Stimulated activated CD8-positive, alpha-beta memory T cell treated with anti-CD3 and anti-CD28 coated beads, Interleukin-12 subunit alpha, Interleukin-12 subunit beta, amount 100 ng/mL, for 1 hour (primary cell): ENCODE data around the gene NEK8.
A peak's percentile ranks its signal among the peaks of the same experiment; 100 is the strongest.
"Not testable (repeated sequence)": the region's sequence is repeated elsewhere in the genome, so short reads cannot be mapped to it uniquely, and the experiment has no call there.

ENCODE experiments used
- DNase-seq: peaks from one replicate; pipeline ENCODE4 v3.0.0-alpha.2; 2020; ENCODE audit warnings: low read depth

The NEK8 gene

DNA sequence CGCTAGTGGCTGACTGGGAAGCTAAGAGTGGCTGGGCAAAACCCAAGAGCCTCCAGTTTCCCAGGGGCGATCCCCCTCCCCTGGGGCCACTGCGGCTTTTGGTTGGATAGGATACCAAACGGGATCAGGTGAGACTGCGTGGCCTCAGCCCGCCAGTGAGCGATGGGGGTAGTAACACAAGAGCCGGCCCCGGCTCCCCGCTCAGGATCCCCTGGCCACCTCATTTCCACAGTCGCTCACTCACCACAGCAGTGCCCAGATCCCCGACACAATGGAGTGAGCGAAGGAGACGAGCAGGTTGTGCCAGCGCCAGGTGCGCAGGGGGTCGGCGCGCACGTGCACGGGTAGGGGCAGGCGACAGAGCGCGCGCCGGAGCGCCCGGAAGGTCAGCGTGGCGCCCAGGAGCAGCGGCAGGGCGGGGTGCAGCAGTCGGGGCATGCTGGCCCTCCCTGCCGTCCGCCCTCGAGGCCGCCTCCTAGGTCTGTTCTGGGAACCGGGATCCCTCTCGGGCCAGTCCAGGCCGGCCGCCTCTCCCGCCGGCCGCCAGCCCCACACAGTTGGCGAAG lies 2.8 kb upstream of the NEK8 start:
- no peak for DNase-seq

DNA sequence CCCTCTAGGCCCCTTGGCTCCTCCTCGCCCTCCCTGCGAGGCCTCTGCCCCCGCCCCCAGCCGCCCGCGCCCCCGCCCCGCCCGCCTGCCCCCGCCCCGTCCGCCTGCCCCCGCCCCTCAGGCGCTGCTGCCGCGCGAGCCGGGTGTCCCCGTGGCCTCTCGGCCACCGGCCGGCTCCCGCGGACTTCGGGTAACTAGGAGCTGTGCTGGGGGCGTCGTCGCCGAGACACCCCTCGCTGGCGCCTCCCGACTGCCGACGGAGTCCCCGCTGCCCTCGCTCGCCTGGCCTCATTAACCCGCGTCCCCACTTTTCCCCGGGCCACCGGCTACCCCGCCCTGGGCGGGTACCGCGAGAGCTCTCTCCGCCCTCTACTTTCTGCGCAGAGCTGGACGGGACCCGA lies 2.4 kb upstream of the NEK8 start, which contains the start of gene TLCD1:
TSS of gene TLCD1 (minus strand) at position 8 of the 401 bp plus-strand sequence. CDS start 136 bp downstream, outside the sequence.
- peak; percentile 52 for DNase-seq

DNA sequence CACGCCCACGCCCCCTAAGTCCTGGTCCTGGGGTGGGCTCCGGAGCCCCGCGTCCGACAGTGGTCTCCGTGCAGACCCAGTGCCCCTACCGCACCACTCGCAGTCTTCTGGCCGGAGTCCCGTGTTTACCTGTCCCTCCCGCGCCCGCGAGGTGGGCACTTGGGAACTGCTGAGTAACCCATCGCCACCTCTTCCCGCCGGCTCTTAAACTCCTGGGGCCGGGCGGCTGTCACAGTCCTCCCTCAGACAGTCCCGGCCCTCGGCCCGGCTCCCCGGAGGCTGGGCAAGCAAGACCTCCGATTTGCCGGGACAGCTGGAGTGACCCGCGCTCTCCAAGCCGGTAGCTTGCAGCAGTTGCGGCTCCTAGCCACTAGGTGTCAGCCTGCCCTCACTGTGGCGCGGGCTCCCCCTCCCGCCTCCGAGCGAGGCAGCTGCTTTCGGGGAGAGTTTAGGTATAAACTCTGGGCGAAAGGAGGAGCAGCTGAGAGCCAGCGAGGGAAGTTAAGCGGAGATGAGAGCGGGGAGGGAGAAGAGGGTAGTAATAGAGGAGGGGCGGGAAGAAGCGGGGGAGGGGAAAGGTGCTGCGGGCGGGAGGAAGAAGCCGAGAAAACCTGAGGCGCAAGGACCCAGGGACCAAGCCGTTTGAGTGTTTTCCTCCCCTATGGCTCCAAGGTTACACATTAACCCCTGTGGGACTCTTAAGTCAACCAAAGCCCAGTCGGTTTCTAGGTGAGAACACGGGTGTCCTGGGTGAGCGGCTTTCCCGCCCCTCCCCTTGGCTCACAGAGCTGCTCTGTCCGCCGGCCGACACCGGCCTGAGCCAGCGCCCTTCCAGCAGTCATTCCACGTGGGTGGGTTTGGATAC lies 1.7 kb upstream of the NEK8 start:
- peak; percentile 85 for DNase-seq

DNA sequence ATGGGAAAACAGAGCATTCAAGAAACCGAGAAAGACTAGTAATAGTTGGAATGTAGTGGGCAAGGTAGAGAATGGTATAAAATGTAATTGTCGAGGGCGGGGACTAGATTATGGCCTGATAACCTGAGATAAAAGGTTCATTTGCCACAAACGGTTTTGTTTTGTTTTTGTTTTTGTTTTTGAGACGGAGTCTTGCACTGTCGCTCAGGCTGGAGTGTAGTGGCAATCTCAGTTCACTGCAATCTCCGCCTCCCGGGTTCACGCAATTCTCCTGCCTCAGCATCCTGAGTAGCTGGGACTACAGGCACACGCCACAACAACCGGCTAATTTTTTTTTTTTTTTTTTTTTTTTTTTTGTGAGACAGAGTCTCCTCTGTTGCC lies 1.4 kb downstream of the NEK8 start:
- DNase-seq, result no peak

DNA sequence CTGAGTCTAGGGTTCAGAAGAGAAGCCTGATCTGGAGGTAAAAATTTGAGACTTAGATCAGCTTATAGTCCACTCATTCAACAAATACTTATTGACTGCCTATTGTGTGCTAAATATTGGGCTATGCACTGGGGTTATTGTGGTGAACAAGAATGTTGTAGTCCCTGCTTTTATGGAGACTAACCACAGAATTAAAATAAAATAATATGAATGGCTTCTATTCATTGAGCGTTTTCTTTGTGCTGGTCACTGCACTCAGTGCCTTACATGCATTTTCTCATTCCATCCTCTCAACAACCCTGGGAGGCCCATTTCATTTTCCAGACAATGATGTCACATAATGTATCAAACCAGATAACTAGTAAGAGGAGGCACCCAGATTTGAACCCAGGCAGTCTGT lies 4.8 kb downstream of the NEK8 start:
- DNase-seq, result no peak

DNA sequence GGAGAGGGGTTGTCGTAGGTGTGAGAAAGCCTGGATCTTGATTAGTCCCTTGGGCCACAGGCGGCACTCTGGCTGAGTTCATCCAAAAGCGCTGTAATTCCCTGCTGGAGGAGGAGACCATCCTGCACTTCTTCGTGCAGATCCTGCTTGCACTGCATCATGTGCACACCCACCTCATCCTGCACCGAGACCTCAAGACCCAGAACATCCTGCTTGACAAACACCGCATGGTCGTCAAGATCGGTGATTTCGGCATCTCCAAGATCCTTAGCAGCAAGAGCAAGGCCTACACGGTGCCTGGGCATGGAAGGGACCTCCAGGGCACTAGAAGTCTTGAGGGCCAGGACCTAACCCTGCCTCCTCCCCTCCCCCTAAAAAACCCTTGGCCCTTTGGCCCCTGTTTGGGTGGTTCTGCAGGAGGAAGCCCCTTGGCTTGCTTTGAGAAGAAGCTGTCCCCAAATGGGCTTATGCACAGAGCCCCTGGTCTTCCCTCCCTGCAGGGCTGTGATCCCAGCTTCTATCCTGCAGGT lies 6.2 kb downstream of the NEK8 start:
- no peak for DNase-seq

DNA sequence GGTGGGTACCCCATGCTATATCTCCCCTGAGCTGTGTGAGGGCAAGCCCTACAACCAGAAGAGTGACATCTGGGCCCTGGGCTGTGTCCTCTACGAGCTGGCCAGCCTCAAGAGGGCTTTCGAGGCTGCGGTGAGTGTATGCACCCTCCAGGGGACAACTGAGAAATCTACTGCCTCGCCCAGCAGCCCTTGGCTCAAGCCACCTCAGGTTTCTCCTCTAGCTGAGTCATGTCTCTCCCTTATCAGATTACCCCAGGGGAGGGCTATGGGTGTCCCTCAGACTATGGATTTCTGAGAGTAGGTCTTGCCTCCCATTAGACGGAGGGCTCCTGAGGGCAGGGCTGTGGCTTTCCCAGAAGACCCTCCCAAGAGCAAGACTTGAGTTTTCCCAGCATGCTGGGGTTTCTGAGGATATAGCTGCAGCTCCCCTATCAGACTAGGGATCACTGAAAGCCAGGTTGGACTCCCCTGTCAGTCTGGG lies 6.7 kb downstream of the NEK8 start:
- no peak for DNase-seq

DNA sequence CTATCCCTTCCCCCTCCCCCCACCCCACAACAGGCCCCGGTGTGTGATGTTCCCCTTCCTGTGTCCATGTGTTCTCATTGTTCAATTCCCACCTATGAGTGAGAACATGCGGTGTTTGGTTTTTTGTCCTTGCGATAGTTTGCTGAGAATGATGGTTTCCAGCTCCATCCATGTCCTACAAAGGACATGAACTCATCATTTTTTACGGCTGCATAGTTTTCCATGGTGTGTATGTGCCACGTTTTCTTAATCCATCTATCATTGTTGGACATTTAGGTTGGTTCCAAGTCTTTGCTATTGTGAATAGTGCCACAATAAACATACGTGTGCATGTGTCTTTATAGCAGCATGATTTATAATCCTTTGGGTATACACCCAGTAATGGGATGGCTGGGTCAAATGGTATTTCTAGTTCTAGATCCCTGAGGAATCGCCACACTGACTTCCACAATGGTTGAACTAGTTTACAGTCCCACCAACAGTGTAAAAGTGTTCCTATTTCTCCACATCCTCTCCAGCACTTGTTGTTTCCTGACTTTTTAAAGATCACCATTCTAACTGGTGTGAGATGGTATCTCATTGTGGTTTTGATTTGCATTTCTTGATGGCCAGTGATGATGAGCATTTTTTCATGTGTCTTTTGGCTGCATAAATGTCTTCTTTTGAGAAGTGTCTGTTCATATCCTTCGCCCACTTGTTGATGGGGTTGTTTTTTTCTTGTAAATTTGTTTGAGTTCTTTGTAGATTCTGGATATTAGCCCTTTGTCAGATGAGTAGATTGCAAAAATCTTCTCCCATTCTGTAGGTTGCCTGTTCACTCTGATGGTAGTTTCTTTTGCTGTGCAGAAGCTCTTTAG lies 7.6 kb downstream of the NEK8 start:
- not testable (repeated sequence) for DNase-seq

DNA sequence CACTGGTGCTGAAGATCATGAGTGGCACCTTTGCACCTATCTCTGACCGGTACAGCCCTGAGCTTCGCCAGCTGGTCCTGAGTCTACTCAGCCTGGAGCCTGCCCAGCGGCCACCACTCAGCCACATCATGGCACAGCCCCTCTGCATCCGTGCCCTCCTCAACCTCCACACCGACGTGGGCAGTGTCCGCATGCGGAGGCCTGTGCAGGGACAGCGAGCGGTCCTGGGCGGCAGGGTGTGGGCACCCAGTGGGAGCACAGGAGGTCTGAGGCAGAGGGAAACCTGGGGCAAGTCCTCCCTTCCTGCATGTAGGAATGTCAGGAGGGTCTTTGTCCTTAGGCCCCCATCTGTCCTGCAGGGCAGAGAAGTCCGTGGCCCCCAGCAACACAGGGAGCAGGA lies 8.7 kb downstream of the NEK8 start:
- DNase-seq, result no peak

DNA sequence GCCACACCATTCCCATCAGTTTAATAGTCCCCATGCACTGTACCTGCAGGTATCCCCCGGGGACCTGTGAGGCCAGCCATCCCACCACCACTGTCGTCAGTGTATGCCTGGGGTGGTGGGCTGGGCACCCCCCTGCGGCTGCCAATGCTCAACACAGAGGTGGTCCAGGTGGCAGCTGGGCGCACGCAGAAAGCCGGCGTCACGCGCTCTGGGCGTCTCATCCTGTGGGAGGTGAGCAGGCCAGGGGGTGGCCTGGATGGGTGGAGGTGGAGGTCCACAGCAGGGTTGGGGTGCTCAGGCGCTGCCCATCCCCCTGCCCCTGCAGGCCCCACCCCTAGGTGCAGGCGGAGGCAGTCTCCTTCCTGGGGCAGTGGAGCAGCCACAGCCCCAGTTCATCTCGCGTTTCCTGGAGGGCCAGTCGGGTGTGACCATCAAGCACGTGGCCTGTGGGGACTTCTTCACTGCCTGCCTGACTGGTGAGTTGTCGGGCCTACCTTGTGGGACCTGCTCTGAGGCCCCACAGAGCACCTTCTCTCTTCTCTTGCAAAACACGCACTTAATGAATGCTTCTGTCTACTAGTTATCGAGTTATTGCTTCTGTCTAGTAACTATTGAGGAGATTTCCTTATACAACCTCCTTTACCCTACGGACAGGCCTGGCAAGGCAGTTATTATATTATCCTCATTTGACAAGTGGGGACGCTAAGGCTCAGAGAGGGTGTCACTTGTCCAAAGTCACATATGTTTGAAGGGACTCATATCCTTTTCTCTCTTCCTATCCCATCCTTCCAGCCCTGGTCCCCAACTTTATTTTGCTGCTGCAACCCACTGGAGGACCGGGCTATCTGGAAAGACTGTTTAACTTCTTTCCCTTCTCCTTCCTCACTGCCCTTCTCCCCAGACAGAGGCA lies 9.4 kb downstream of the NEK8 start:
- DNase-seq, result no peak

DNA sequence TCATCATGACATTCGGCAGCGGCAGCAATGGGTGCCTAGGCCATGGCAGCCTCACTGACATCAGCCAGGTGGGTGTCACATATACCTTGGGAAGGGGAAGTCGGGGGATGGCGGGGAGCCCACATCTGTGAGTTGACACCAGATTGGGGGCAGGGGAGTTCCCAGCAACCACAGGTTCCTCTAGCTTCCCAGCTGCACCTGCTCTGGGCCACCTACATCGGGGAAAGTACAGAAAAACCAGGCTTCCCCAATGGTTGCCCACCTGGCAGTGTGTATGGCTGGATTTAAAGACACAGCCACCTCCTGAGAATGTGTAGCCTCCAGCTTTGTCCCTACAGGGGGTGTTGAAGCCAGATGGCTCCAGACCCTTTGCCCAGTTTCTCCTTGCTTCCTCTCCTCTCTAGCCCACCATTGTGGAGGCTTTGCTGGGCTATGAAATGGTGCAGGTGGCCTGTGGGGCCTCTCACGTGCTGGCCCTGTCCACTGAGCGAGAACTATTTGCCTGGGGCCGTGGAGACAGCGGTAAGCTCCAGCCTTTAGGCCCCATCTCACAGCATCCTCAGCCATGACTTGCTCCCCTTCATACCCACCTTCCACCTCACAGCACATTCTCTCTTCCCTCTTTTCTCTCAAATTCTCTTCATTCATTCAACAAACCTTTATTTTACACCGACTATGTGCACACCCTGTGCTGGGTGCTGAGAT lies 10.2 kb downstream of the NEK8 start:
- no peak for DNase-seq

DNA sequence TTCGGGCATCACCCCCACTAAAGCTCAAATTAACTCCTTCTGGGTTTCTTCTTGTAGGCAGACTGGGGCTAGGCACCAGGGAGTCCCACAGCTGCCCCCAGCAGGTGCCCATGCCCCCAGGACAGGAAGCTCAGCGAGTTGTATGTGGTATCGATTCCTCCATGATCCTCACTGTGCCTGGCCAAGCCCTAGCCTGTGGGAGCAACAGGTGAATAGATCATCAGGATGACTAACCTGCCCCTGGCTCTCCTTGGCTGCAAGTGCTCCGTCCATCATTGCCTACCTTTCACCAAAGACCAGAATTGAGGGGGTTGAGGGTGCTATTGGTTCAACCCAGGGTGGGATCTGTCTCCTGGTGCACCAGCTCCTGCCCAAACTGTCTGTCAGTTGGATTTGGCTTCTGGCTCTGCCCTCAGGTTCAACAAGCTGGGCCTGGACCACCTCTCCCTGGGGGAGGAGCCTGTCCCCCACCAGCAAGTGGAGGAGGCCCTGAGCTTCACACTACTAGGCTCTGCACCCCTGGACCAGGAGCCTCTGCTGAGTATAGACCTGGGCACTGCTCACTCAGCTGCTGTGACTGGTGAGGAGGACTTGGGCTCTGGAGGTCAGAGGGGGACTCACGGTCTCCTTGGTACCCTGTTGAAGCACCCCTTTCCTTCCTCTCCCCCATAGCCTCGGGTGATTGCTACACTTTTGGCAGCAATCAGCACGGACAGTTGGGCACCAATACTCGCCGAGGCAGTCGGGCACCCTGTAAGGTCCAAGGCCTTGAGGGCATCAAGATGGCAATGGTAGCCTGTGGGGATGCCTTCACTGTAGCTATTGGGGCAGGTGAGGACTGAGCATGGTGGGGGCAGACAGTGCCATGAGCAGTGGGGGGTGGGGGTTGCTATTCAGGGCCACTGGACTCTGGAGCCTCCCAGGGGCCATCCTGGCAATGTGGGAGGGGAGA lies 12.1 kb downstream of the NEK8 start:
- DNase-seq, result no peak

DNA sequence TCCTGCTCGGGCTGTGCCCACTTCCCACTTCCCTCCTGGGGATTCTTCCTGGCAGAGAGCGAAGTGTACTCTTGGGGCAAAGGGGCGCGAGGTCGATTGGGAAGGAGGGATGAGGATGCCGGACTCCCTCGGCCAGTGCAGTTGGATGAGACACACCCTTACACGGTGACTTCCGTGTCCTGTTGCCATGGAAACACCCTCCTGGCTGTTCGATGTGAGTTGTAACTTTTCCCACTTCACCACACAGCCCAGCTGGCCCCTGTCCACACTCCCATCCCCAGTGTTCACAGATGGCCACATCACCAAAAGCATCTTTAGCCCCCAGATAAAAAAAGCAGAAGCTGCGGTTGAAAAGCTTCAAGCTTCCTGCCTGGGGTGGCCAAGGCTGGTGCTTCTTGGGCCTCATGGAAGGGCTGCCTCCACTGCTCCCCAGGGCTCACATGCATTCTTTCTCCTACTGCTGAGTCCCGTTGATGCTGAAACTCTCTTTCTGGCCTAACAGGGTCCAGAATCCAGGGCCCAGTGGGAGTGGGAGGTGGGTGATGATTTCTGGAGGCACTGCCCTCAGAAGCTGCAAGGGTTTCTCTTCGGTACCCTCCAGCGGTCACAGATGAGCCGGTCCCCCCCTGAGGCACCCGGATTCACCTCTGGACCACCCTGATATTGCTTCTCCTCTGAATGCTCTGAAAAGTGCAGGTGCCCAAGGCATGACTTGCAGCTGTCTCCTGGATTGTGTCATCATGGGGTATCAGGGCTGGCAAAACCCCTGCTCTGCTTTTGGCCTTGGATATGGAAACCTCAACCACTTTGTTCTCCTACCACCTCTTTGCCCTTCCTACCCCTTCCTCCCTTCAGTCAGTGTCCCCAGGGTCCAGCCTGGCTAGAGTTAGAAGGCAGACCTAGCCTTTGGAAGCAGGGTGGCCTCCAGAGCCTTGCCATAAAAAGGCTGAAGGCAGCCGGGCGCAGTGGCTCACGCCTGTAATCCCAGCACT lies 13.1 kb downstream of the NEK8 start:
- no peak for DNase-seq

DNA sequence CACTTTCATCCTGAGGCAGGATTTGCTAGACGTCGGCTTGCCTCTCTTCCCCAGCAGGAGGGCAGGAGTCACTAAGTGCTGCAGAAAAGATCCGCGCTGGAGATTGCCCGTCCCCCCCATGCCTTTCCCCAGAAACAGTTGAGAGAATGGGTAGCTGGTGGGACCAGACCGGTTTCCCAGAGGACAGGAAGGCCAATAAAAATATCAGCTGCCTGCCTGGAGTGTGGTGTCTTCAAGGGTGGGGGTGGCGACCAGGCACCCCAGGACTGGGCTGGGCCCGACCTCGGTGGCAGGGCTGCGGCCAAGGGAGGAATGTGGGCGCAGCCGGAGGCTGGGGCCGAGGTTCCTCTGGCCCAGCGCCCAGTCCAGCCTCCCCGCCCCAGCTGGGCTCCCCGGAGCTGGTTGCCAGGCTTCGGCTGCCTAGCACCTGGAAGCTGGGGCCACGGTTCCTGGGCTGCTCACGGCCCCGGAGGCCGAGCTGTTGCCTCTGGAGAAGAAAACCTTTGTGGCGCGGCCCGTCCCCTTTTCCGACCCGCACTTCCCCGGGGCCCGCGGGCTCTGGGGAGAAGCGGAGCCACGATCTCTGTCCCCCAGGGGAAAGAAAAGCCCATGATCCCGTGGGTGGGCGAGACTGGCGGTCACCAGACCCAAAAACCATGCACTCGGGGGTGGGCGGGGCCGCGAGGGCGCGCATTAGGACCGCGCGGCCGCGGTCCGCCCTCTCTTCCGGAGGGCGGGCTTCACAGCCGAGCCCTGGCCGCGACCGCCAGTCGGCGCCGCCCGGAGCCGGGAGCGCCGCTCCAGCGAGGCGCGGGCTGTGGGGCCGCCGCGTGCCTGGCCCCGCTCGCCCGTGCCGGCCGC lies 14.9 kb downstream of the NEK8 start, which contains the start of gene TRAF4:
TSS of gene TRAF4 (plus strand) at position 769 of the 861 bp plus-strand sequence. CDS start 102 bp downstream, outside the sequence.
- peak; percentile 53 for DNase-seq

DNA sequence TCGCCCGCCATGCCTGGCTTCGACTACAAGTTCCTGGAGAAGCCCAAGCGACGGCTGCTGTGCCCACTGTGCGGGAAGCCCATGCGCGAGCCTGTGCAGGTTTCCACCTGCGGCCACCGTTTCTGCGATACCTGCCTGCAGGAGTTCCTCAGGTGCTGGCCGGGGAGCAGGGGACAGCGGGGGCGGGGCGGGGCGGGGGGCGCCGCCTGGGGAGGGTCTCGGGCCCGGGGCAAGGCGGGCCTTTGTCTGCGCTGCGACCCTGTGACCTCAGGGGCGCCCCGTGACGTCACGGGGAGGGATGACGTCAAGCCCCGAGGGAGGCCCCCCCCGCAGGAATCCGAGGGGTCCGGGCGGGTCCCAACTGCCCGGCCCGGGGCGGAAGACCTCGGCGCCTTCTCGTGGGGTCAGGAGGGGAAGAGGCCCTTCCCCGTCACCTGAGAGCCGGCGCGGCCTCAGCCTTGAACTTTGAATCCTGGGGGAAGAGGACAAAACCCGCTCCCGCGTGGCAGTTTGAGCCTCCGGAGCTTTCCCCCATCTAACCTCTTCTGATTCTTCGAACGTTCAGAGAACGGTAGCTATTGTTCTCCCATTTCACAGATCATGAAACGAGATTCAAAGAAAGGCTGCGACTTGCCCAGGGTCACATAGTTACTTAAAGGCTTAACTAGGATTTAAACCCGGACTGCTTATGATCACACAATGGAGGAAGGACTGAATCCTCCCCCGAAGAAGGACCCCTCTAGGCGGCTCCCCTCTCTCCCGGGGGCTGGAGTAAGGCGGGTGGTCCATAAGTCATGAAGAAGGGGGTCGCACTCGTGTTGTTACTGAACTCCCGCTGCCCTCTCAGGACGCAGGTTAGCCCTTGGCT lies 15.8 kb downstream of the NEK8 start:
- peak; percentile 44 for DNase-seq
